D721Med (cell line): ENCODE results near the gene PCCB.

Experiments
- DNase-seq: peaks from one replicate; pipeline ENCODE4 v3.0.0; 2011; ENCODE audit warnings: low spot score; ENCODE audit not compliant: insufficient read length
- FAIRE-seq: peaks from 2 replicates; lab custom pipeline; 2011; peaks lifted over from hg19 to GRCh38; lab: Jason Lieb, UNC
- CTCF ChIP-seq: IDR thresholded peaks from 2 replicates; pipeline ENCODE4 v1.5.1; 2012; ENCODE audit warnings: mild to moderate bottlenecking, control low read depth; ENCODE audit not compliant: insufficient read depth; ENCODE audit errors: missing control alignments

The PCCB gene

GRCh38 chr3:136311968-136312367, 61.8 kb downstream of the PCCB start:
- FAIRE-seq: no peak
- no peak for TF ChIP-seq CTCF
- no peak for DNase-seq

GRCh38 chr3:136326316-136326715, 76.2 kb downstream of the PCCB start:
- FAIRE-seq (no peak), DNase-seq (no peak)
- TF ChIP-seq CTCF: no peak

GRCh38 chr3:136327671-136328070, 77.5 kb downstream of the PCCB start:
- DNase-seq (no peak), FAIRE-seq (no peak)
- no peak for TF ChIP-seq CTCF

GRCh38 chr3:136329593-136329992, 79.5 kb downstream of the PCCB start:
- no peak for TF ChIP-seq CTCF
- no peak for DNase-seq
- no peak for FAIRE-seq

GRCh38 chr3:136330900-136331299, 80.8 kb downstream of the PCCB start:
- FAIRE-seq (no peak), DNase-seq (no peak)
- TF ChIP-seq CTCF: no peak

GRCh38 chr3:136332302-136332701, 82.2 kb downstream of the PCCB start:
- DNase-seq (no peak), FAIRE-seq (no peak)
- no peak for TF ChIP-seq CTCF

GRCh38 chr3:136332776-136333175, 82.6 kb downstream of the PCCB start:
- DNase-seq (no peak), FAIRE-seq (no peak)
- TF ChIP-seq CTCF: no peak
